Neural cell (in vitro differentiated cells): ENCODE data around the gene TMEM247. TPM values are rescaled to one million over a fixed set of nuclear protein-coding genes. Genes with fewer than 3 reads are reported as not detected.

Source experiments
- H2AFZ ChIP-seq: fragments of 200-600, 300-800 bp; sonication (generic), shearing (Covaris generic); 2 replicates; pipeline ENCODE4 v1.6.0; 2014; ENCODE audit warnings: low read depth, mild to moderate bottlenecking, antibody characterized with exemption, low read length, moderate library complexity
- H3F3A ChIP-seq: fragments of 200-600 bp; shearing (Covaris generic); 2 replicates; pipeline ENCODE4 v1.6.1; 2016; ENCODE audit warnings: mild to moderate bottlenecking, moderate library complexity, mixed read lengths, antibody characterized with exemption, low read length; ENCODE audit not compliant: insufficient read depth, poor library complexity, severe bottlenecking
- H3K27ac ChIP-seq: fragments of 200-600, 300-800 bp; sonication (generic), shearing (Covaris generic); 2 replicates; pipeline ENCODE4 v1.5.1; 2014; ENCODE audit warnings: mild to moderate bottlenecking, low read length, moderate library complexity
- H3K27me3 ChIP-seq: fragments of 300-800, 200-600 bp; sonication (generic), shearing (Covaris generic); 2 replicates; pipeline ENCODE4 v1.6.0; 2014; ENCODE audit warnings: mild to moderate bottlenecking, low read depth, low read length, moderate library complexity; ENCODE audit not compliant: insufficient read depth
- H3K36me3 ChIP-seq: fragments of 300-800, 200-600 bp; sonication (generic), shearing (Covaris generic); 2 replicates; pipeline ENCODE4 v1.5.1; 2014; ENCODE audit warnings: mild to moderate bottlenecking, antibody characterized with exemption, low read length, moderate library complexity; ENCODE audit not compliant: insufficient read depth
- H3K4me2 ChIP-seq: fragments of 300-800, 200-600 bp; sonication (generic), shearing (Covaris generic); 2 replicates; pipeline ENCODE4 v1.6.0; 2014; ENCODE audit warnings: mild to moderate bottlenecking, low read length
- H3K4me3 ChIP-seq: fragments of 300-800, 200-600 bp; sonication (generic), shearing (Covaris generic); 2 replicates; pipeline ENCODE4 v1.5.1; 2014; ENCODE audit warnings: mild to moderate bottlenecking, low read length, moderate library complexity
- H3K79me2 ChIP-seq: fragments of 200-600 bp; shearing (Covaris generic); replicated peaks from 2 replicates; pipeline ENCODE4 v1.6.0; 2014; ENCODE audit warnings: mild to moderate bottlenecking, low read length, moderate library complexity; ENCODE audit not compliant: insufficient read depth
- H3K9ac ChIP-seq: fragments of 300-800, 200-600 bp; sonication (generic), shearing (Covaris generic); 2 replicates; pipeline ENCODE4 v1.6.1; 2016; ENCODE audit warnings: mild to moderate bottlenecking, low read length, mixed read lengths
- H3K9me2 ChIP-seq: fragments of 200-600 bp; shearing (Covaris generic); 2 replicates; pipeline ENCODE4 v1.6.1; 2016; ENCODE audit warnings: mild to moderate bottlenecking, low read length, mixed read lengths; ENCODE audit not compliant: insufficient read depth
- H3K9me3 ChIP-seq: fragments of 200-600, 300-800 bp; sonication (generic), shearing (Covaris generic); 2 replicates; pipeline ENCODE4 v1.6.1; 2016; ENCODE audit warnings: mild to moderate bottlenecking, mixed run types, low read length, moderate library complexity, mixed read lengths
- H4K20me1 ChIP-seq: fragments of 200-600 bp; shearing (Covaris generic); 2 replicates; pipeline ENCODE4 v1.6.1; 2016; ENCODE audit warnings: mild to moderate bottlenecking, mixed run types; ENCODE audit not compliant: insufficient read depth
- EP300 ChIP-seq: fragments of 450-650 bp; conservative IDR thresholded peaks from 2 replicates; pipeline ENCODE4 v1.6.1; 2014; ENCODE audit warnings: antibody characterized with exemption, mild to moderate bottlenecking, moderate library complexity; ENCODE audit not compliant: poor library complexity, severe bottlenecking
- EZH2 ChIP-seq: fragments of 200-600, 300-800 bp; shearing (Covaris generic), sonication (generic); IDR thresholded peaks from 2 replicates; pipeline ENCODE4 v1.6.1; 2014; ENCODE audit warnings: antibody characterized with exemption, low read length, borderline replicate concordance, mild to moderate bottlenecking; ENCODE audit not compliant: insufficient read depth, poor library complexity, severe bottlenecking
- MXI1 ChIP-seq: fragments of 450-650 bp; conservative IDR thresholded peaks from 2 replicates; pipeline ENCODE4 v1.6.1; 2014; ENCODE audit warnings: antibody characterized with exemption, mild to moderate bottlenecking; ENCODE audit not compliant: poor library complexity, severe bottlenecking
- POLR2AphosphoS5 ChIP-seq: IDR thresholded peaks from 2 replicates; pipeline ENCODE4 v1.6.1; 2012
- RAD21 ChIP-seq: fragments of 450-650 bp; conservative IDR thresholded peaks from 2 replicates; pipeline ENCODE4 v1.6.1; 2014; ENCODE audit warnings: antibody characterized with exemption, mild to moderate bottlenecking, moderate library complexity
- REST ChIP-seq: IDR thresholded peaks from 2 replicates; pipeline ENCODE4 v1.6.1; 2012; ENCODE audit warnings: borderline replicate concordance
- SMC3 ChIP-seq: fragments of 450-650 bp; conservative IDR thresholded peaks from 2 replicates; pipeline ENCODE4 v1.6.1; 2014; ENCODE audit warnings: antibody characterized with exemption, mild to moderate bottlenecking, moderate library complexity; ENCODE audit not compliant: poor library complexity
- TAF1 ChIP-seq: IDR thresholded peaks from 2 replicates; pipeline ENCODE4 v1.6.1; 2012; ENCODE audit warnings: low read depth
- polyA plus RNA-seq: library from polyadenylated mRNA; depleted of rRNA; stranded (reverse); fragments of >200 nt; gene quantifications from 2 replicates; pipeline ENCODE4 v1.2.3, GENCODE V29; 2014
- TF ChIP-seq, protein P1 (sequence below): fragments of 450-650 bp; IDR thresholded peaks from 2 replicates; pipeline ENCODE4 v1.5.1; 2014; ENCODE audit warnings: antibody characterized with exemption, mild to moderate bottlenecking, moderate library complexity; ENCODE audit not compliant: poor library complexity, severe bottlenecking

Gene TMEM247
- polyA plus RNA-seq, 1 donor from 2014 or later = not detected

DNA sequence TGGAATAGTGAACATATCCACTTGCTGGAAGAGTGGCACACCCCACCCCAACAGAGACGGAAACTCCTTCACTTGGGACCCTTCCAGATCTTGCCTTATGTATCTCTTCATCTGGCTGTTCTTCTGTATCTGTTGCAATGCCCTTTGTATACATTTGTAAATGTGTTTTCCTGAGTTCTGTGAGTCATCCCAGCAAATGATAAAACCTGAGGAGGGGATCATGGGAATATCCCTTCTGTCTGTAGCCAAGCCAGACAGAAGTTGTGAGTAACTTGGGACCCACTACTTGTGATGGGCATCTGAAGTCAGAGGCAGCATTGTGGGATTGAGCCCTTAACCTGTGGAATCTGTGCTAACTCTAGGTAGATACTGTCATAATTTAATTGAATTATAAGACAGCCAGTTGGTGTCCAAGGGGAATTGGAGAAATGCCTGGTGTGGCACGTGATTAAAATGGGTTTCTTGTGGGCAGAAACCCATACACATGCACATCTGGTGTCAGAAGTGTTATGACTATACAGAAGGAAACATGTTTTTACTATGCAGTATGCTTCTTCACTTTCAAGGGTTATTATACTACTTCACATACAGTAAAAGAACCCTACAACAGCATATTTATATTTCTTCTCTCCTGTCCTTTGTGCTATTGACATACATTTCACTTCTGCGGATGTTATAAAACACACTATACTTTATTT, 32.3 kb upstream of the TMEM247 start:
- TF ChIP-seq, protein P1, sequence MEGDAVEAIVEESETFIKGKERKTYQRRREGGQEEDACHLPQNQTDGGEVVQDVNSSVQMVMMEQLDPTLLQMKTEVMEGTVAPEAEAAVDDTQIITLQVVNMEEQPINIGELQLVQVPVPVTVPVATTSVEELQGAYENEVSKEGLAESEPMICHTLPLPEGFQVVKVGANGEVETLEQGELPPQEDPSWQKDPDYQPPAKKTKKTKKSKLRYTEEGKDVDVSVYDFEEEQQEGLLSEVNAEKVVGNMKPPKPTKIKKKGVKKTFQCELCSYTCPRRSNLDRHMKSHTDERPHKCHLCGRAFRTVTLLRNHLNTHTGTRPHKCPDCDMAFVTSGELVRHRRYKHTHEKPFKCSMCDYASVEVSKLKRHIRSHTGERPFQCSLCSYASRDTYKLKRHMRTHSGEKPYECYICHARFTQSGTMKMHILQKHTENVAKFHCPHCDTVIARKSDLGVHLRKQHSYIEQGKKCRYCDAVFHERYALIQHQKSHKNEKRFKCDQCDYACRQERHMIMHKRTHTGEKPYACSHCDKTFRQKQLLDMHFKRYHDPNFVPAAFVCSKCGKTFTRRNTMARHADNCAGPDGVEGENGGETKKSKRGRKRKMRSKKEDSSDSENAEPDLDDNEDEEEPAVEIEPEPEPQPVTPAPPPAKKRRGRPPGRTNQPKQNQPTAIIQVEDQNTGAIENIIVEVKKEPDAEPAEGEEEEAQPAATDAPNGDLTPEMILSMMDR = no peak
- TF ChIP-seq EZH2 = no peak
- no peak for TF ChIP-seq REST
- no peak for TF ChIP-seq TAF1
- no peak for TF ChIP-seq MXI1
- no peak for TF ChIP-seq EP300
- Histone ChIP-seq H4K20me1 (no peaks in the 10 kb centered on the region), H3K79me2 (no peaks in the 10 kb centered on the region)

GRCh38 chr2:46447649-46448048, 31.7 kb upstream of the TMEM247 start:
- no peak for TF ChIP-seq POLR2AphosphoS5
- no peak for TF ChIP-seq RAD21
- TF ChIP-seq EP300 = no peak
- no peak for TF ChIP-seq EZH2
- TF ChIP-seq, protein P1 = no peak
- no peak for TF ChIP-seq SMC3
- TF ChIP-seq REST = no peak
- TF ChIP-seq TAF1 = no peak
- TF ChIP-seq MXI1 = no peak
- no peak overlapping the region for H3K9ac ChIP-seq
- H3K9me2 ChIP-seq = no peaks in the 10 kb centered on the region
- H3K79me2 ChIP-seq = no peaks in the 10 kb centered on the region
- H2AFZ ChIP-seq = no peak overlapping the region
- H3K9me3 ChIP-seq = no peaks in the 10 kb centered on the region
- H4K20me1 ChIP-seq = no peaks in the 10 kb centered on the region
- no peaks in the 10 kb centered on the region for H3K27me3 ChIP-seq
- no peaks in the 10 kb centered on the region for H3K36me3 ChIP-seq
- no peak overlapping the region for H3K27ac ChIP-seq
- H3K4me3 ChIP-seq = no peak overlapping the region
- no peaks in the 10 kb centered on the region for H3F3A ChIP-seq
- H3K4me2 ChIP-seq = no peak overlapping the region

More for the DNA sequence above, 32.3 kb upstream of the TMEM247 start:
- Histone ChIP-seq H2AFZ (no peak overlapping the region), H3K27ac (no peak overlapping the region), H3K36me3 (no peaks in the 10 kb centered on the region), H3K4me2 (no peak overlapping the region), H3K27me3 (no peaks in the 10 kb centered on the region), H3K4me3 (no peak overlapping the region), H3K9me2 (no peaks in the 10 kb centered on the region), H3K9me3 (no peaks in the 10 kb centered on the region), H3F3A (no peaks in the 10 kb centered on the region), H3K9ac (no peak overlapping the region)
